Measurements from ENCODE around the gene LRRC56. TPM values are rescaled to one million over a fixed set of nuclear protein-coding genes. Genes with fewer than 3 reads are reported as not detected.

The LRRC56 gene
- total and polyA plus RNA-seq, 2 of the 13 experiments (the other 11 are each of a cell fraction or from before 2014, with no cell fraction given), result 0.11 to 0.29 TPM

- CTCF ChIA-PET (ENCODE audit: low intra/inter-chr PET ratio, low total read pairs), result interaction anchor here (0.9 kb wide), 1 partner anchor 172 kb away, joined by 3 read pairs; no protein-coding TSS in a partner anchor
- Histone ChIP-seq H3K9me3 (ENCODE audit: low read length) (no peaks in the 10 kb centered on the region), H2AFZ (ENCODE audit: low read length) (no peak overlapping the region), H3K4me1 (ENCODE audit: insufficient read depth, low read length) (peaks cover 79% of the 10 kb centered on the region), H3K27me3 (ENCODE audit: control insufficient read depth in 1 of 2, insufficient read depth in 2 of 2, low read length in 2 of 2) (peaks cover 4 to 7% of the 10 kb centered on the region in 2 experiments; a peak in 2 of 5 replicates), H3K4me3 (replicated peaks in 1 of 3; ENCODE audit: insufficient read depth in 1 of 3, low read depth in 2 of 3, low read length in 3 of 3) (peak overlapping the region in 1 of 3 experiments; percentile 28; a peak in 1 of 6 replicates), H3K4me2 (ENCODE audit: low read depth, low read length) (peak overlapping the region; percentile 51; the same call in 1 of the 2 replicates), H4K20me1 (ENCODE audit: insufficient read depth, low read length) (no peaks in the 10 kb centered on the region), H3K79me2 (ENCODE audit: insufficient read depth, low read length) (no peaks in the 10 kb centered on the region), H3K36me3 (replicated peaks in 1 of 2; ENCODE audit: control insufficient read depth in 1 of 2, insufficient read depth in 2 of 2, low read length in 2 of 2) (no peaks in the 10 kb centered on the region), H3K9ac (ENCODE audit: insufficient read depth, low read depth, low read length) (no peak overlapping the region), H3K27ac (ENCODE audit: extremely low read length, insufficient read depth, low read length) (no peak overlapping the region)
- no peak for DNase-seq (ENCODE audit: low spot score)
- no peak for ATAC-seq
- POLR2A ChIA-PET, result interaction anchor here (2.1 kb wide), 1 partner anchor 20 kb away, joined by 9 read pairs; the partner anchor contains the start of gene PHRF1
- intact Hi-C loops (cut with micrococcal nuclease; ENCODE audit: unreplicated experiment), result loop anchor here (10.0 kb wide), 1 partner anchor 59 kb away; the partner anchor contains the start of gene IRF7
- TF ChIP-seq ZSCAN20 (CRISPR knock-in tag; IDR thresholded peaks at IDR 0.05; ENCODE audit: borderline replicate concordance) (no peak), HNRNPLL (IDR thresholded peaks at IDR 0.05; ENCODE audit: low read depth, low read length, poor library complexity, severe bottlenecking) (peak; percentile 14), ZNF772 (CRISPR knock-in tag; IDR thresholded peaks at IDR 0.05) (no peak)
- no peak for FAIRE-seq
- in situ Hi-C loops (cut with HindIII; ENCODE audit: extremely low pct_ligation_motif_present, low pct_unique_long_range_greater_than_20kb), result loop anchor here (5.0 to 10.0 kb wide), 2 partner anchors 41 to 69 kb away; partner anchors contain the start of genes CDHR5 and SCT
- WGBS (ENCODE audit: low lambda C conversion rate), result 95% methylated on average over 78 of the region's 104 CpGs
- no TSS peak for BruUV-seq (replicated peaks)
These were observed 18.7 kb downstream of the LRRC56 start for GRCh38 chr11:555780-556661.

GRCh38 chr11:556662-557256 lies 19.4 kb downstream of the LRRC56 start:
- Histone ChIP-seq H3K4me2 (ENCODE audit: low read depth, low read length) (peak overlapping the region; percentile 51), H2AFZ (ENCODE audit: low read length) (no peak overlapping the region), H3K27ac (ENCODE audit: extremely low read length, insufficient read depth, low read length) (no peak overlapping the region), H3K79me2 (ENCODE audit: insufficient read depth, low read length) (peaks cover 3% of the 10 kb centered on the region), H3K9ac (ENCODE audit: insufficient read depth, low read depth, low read length) (no peak overlapping the region), H3K4me1 (ENCODE audit: insufficient read depth, low read length) (peaks cover 75% of the 10 kb centered on the region), H4K20me1 (ENCODE audit: insufficient read depth, low read length) (no peaks in the 10 kb centered on the region), H3K27me3 (ENCODE audit: control insufficient read depth in 1 of 2, insufficient read depth in 2 of 2, low read length in 2 of 2) (peaks cover 4 to 7% of the 10 kb centered on the region in 2 experiments; a peak in 2 of 5 replicates), H3K36me3 (replicated peaks in 1 of 2; ENCODE audit: control insufficient read depth in 1 of 2, insufficient read depth in 2 of 2, low read length in 2 of 2) (no peaks in the 10 kb centered on the region), H3K4me3 (replicated peaks in 1 of 3; ENCODE audit: insufficient read depth in 1 of 3, low read depth in 2 of 3, low read length in 3 of 3) (peak overlapping the region in 1 of 3 experiments; percentile 56; a peak in 3 of 6 replicates), H3K9me3 (ENCODE audit: low read length) (no peaks in the 10 kb centered on the region)
- DNase-seq (ENCODE audit: low spot score) (no peak), ATAC-seq (no peak), FAIRE-seq (no peak)
- intact Hi-C loops (cut with micrococcal nuclease; ENCODE audit: unreplicated experiment), result loop anchor here (10.0 kb wide), 1 partner anchor 58 kb away; the partner anchor contains the start of gene IRF7
- in situ Hi-C loops (cut with HindIII; ENCODE audit: extremely low pct_ligation_motif_present, low pct_unique_long_range_greater_than_20kb), result loop anchor here (5.0 to 10.0 kb wide), 2 partner anchors 41 to 68 kb away; partner anchors contain the start of genes CDHR5 and SCT
- no CpG with 5 or more reads among the region's 22 CpGs for WGBS (ENCODE audit: low lambda C conversion rate)
- CTCF ChIA-PET (ENCODE audit: low intra/inter-chr PET ratio, low total read pairs), result no interaction called here
- BruUV-seq (replicated peaks), result no TSS peak
- POLR2A ChIA-PET, result interaction anchor here (1.1 to 2.1 kb wide), 2 partner anchors 19 to 149 kb away, joined by 5 to 9 read pairs; partner anchors contain the start of genes EPS8L2 and PHRF1
- TF ChIP-seq MTF1 (CRISPR knock-in tag; IDR thresholded peaks at IDR 0.05), result no peak
- TF ChIP-seq TAF15 (IDR thresholded peaks at IDR 0.05; ENCODE audit: low read depth, low read length, poor library complexity, severe bottlenecking), result no peak
- TF ChIP-seq SMYD3 (CRISPR knock-in tag; IDR thresholded peaks at IDR 0.05), result no peak
- TF ChIP-seq ZNF136 (CRISPR knock-in tag; IDR thresholded peaks at IDR 0.05; ENCODE audit: low read depth), result no peak
- TF ChIP-seq ZSCAN5A (CRISPR knock-in tag; IDR thresholded peaks at IDR 0.05; ENCODE audit: borderline replicate concordance), result no peak
- TF ChIP-seq LRRFIP1 (CRISPR knock-in tag; conservative IDR thresholded peaks at IDR 0.05), result no peak
